Measurements from ENCODE around the gene DYNLL1. TPM values are rescaled to one million over a fixed set of nuclear protein-coding genes. Genes with fewer than 3 reads are reported as not detected.

The DYNLL1 gene
- total and polyA plus RNA-seq, 2 experiments from 2014 or later, result 310 to 868 TPM

GRCh38 chr12:120497524-120498150 is 1.7 kb downstream of the DYNLL1 start:
- peaks cover 14% of the 10 kb centered on the region; the same call in 1 of the 2 replicates for H3K4me1 ChIP-seq (ENCODE audit: insufficient read depth)
- peaks cover 2% of the 10 kb centered on the region; the same call in 2 of the 3 replicates for H3K9me3 Mint-ChIP-seq
- H3K4me3 ChIP-seq, result peak overlapping the region; percentile 98
- peaks cover 20% of the 10 kb centered on the region for H3F3A ChIP-seq (replicated peaks; ENCODE audit: low read depth)
- ATAC-seq (no peak), DNase-seq (ENCODE audit: low spot score) (no peak)
- H3K9me2 ChIP-seq (ENCODE audit: insufficient read depth), result no peaks in the 10 kb centered on the region
- peak overlapping the region; percentile 99 for H3K4me2 ChIP-seq
- H3K27me3 Mint-ChIP-seq (ENCODE audit: insufficient read depth, low read depth, poor library complexity), result peaks cover 10% of the 10 kb centered on the region
- H3K27ac Mint-ChIP-seq, result no peak overlapping the region
- H3K36me3 ChIP-seq (ENCODE audit: insufficient read depth), result peaks cover 10% of the 10 kb centered on the region; the same call in 1 of the 2 replicates
- peaks cover 43% of the 10 kb centered on the region for H3K36me3 Mint-ChIP-seq (ENCODE audit: low read depth)
- H3K79me2 ChIP-seq (replicated peaks; ENCODE audit: insufficient read depth), result peaks cover 23% of the 10 kb centered on the region
- H2AFZ ChIP-seq, result no peak overlapping the region
- H3K27ac ChIP-seq (ENCODE audit: low read depth), result peak overlapping the region; percentile 67; the same call in 1 of the 2 replicates
- peak overlapping the region; percentile 97 for H3K4me3 Mint-ChIP-seq
- H3K27me3 ChIP-seq (ENCODE audit: insufficient read depth), result no peaks in the 10 kb centered on the region
- H4K20me1 ChIP-seq (replicated peaks; ENCODE audit: insufficient read depth), result peaks cover 19% of the 10 kb centered on the region
- peaks cover 21% of the 10 kb centered on the region for H3K4me1 Mint-ChIP-seq
- TF ChIP-seq ZNF114 (CRISPR knock-in tag; IDR thresholded peaks at IDR 0.05) (no peak), POLR2AphosphoS5 (IDR thresholded peaks at IDR 0.05; ENCODE audit: low read depth) (0 out of 2 replicates have a peak, but pooled peaks have one; percentile 6)

- peak overlapping the region; percentile 67; the same call in 1 of the 2 replicates for H3K27ac ChIP-seq (ENCODE audit: low read depth)
- TF ChIP-seq CTCF (conservative IDR thresholded peaks at IDR 0.05; ENCODE audit: low read depth in 2 of 2), result peak in 1 of 2 experiments; percentile 26; a peak in 2 of 4 replicates
- no peak for TF ChIP-seq REST (IDR thresholded peaks at IDR 0.05; ENCODE audit: unreplicated experiment)
- no peak for TF ChIP-seq STAT1 (IDR thresholded peaks at IDR 0.05; ENCODE audit: unreplicated experiment)
- peak; percentile 45; the same call in 1 of the 2 replicates for TF ChIP-seq POLR2AphosphoS5 (IDR thresholded peaks at IDR 0.05; ENCODE audit: low read depth)
- TF ChIP-seq NANOG (IDR thresholded peaks at IDR 0.05; ENCODE audit: borderline replicate concordance), result no peak
- no peak for TF ChIP-seq JUNB (IDR thresholded peaks at IDR 0.05; ENCODE audit: unreplicated experiment)
- no peak for TF ChIP-seq CREB1 (CRISPR knock-in tag; IDR thresholded peaks at IDR 0.05; ENCODE audit: low read depth)
- no peak overlapping the region for H2AFZ ChIP-seq
- Mint-ChIP-seq H3K4me3 (peak overlapping the region; percentile 97; the same call in 2 of the 3 replicates), H3K36me3 (ENCODE audit: low read depth) (peaks cover 54% of the 10 kb centered on the region), H3K4me1 (peaks cover 26% of the 10 kb centered on the region), H3K9me3 (peaks cover 2% of the 10 kb centered on the region; the same call in 2 of the 3 replicates), H3K27ac (no peak overlapping the region; the same call in 1 of the 2 replicates), H3K27me3 (ENCODE audit: insufficient read depth, low read depth, poor library complexity) (peaks cover 10% of the 10 kb centered on the region)
- DNase-seq (ENCODE audit: low spot score) (peak; percentile 33), ATAC-seq (no peak)
- H3K9me2 ChIP-seq (ENCODE audit: insufficient read depth), result no peaks in the 10 kb centered on the region
- peaks cover 21% of the 10 kb centered on the region for H3K36me3 ChIP-seq (ENCODE audit: insufficient read depth)
- no peaks in the 10 kb centered on the region for H3K27me3 ChIP-seq (ENCODE audit: insufficient read depth)
- H4K20me1 ChIP-seq (replicated peaks; ENCODE audit: insufficient read depth), result peaks cover 19% of the 10 kb centered on the region
- H3K4me2 ChIP-seq, result no peak overlapping the region
- peaks cover 26% of the 10 kb centered on the region for H3F3A ChIP-seq (replicated peaks; ENCODE audit: low read depth)
- H3K4me1 ChIP-seq (ENCODE audit: insufficient read depth), result peaks cover 16% of the 10 kb centered on the region; the same call in 1 of the 2 replicates
- H3K4me3 ChIP-seq, result no peak overlapping the region
- H3K79me2 ChIP-seq (replicated peaks; ENCODE audit: insufficient read depth), result peaks cover 23% of the 10 kb centered on the region
These were observed 3.1 kb downstream of the DYNLL1 start for GRCh38 chr12:120498870-120499515.

Data from GM23338 (cell line).